ENCODE data around the gene DKK3.

DNA sequence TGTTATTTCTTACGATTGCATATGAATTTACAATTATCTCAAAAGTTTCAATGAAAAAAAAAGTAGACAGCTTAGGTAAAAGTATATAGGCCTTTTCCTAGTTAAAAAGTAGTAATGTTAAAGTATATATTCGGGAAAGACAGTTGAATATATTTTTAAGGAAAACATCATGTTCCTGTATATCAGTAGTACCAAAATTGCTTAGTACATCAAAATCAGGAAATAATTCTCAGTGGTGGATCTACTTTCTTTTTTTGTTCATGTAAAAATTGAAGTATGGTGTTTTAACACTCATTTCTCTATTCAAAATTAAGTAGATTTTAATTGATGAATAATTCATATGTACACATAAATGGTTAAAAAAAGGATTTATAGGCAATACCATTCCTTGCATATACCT, 92.8 kb downstream of the DKK3 start:
- TF ChIP-seq, protein P1, sequence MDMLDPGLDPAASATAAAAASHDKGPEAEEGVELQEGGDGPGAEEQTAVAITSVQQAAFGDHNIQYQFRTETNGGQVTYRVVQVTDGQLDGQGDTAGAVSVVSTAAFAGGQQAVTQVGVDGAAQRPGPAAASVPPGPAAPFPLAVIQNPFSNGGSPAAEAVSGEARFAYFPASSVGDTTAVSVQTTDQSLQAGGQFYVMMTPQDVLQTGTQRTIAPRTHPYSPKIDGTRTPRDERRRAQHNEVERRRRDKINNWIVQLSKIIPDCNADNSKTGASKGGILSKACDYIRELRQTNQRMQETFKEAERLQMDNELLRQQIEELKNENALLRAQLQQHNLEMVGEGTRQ (IDR thresholded peaks at IDR 0.05) = no peak
- no peak for TF ChIP-seq KDM5A (IDR thresholded peaks at IDR 0.05)
- no peak for TF ChIP-seq ESRRA (IDR thresholded peaks at IDR 0.05; ENCODE audit: borderline replicate concordance, low read length)
- TF ChIP-seq, protein P2, sequence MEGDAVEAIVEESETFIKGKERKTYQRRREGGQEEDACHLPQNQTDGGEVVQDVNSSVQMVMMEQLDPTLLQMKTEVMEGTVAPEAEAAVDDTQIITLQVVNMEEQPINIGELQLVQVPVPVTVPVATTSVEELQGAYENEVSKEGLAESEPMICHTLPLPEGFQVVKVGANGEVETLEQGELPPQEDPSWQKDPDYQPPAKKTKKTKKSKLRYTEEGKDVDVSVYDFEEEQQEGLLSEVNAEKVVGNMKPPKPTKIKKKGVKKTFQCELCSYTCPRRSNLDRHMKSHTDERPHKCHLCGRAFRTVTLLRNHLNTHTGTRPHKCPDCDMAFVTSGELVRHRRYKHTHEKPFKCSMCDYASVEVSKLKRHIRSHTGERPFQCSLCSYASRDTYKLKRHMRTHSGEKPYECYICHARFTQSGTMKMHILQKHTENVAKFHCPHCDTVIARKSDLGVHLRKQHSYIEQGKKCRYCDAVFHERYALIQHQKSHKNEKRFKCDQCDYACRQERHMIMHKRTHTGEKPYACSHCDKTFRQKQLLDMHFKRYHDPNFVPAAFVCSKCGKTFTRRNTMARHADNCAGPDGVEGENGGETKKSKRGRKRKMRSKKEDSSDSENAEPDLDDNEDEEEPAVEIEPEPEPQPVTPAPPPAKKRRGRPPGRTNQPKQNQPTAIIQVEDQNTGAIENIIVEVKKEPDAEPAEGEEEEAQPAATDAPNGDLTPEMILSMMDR (IDR thresholded peaks at IDR 0.05) = no peak
- no peak for TF ChIP-seq POLR2A (IDR thresholded peaks at IDR 0.05; ENCODE audit: low read length)
- TF ChIP-seq CBX2 (IDR thresholded peaks at IDR 0.05; ENCODE audit: borderline replicate concordance, low read depth) = no peak
- TF ChIP-seq EP300 (IDR thresholded peaks at IDR 0.05) = no peak
- TF ChIP-seq ZSCAN20 (CRISPR knock-in tag; IDR thresholded peaks at IDR 0.05) = no peak
- TF ChIP-seq HOXA7 (CRISPR knock-in tag; IDR thresholded peaks at IDR 0.05) = no peak
- TF ChIP-seq, protein P3, sequence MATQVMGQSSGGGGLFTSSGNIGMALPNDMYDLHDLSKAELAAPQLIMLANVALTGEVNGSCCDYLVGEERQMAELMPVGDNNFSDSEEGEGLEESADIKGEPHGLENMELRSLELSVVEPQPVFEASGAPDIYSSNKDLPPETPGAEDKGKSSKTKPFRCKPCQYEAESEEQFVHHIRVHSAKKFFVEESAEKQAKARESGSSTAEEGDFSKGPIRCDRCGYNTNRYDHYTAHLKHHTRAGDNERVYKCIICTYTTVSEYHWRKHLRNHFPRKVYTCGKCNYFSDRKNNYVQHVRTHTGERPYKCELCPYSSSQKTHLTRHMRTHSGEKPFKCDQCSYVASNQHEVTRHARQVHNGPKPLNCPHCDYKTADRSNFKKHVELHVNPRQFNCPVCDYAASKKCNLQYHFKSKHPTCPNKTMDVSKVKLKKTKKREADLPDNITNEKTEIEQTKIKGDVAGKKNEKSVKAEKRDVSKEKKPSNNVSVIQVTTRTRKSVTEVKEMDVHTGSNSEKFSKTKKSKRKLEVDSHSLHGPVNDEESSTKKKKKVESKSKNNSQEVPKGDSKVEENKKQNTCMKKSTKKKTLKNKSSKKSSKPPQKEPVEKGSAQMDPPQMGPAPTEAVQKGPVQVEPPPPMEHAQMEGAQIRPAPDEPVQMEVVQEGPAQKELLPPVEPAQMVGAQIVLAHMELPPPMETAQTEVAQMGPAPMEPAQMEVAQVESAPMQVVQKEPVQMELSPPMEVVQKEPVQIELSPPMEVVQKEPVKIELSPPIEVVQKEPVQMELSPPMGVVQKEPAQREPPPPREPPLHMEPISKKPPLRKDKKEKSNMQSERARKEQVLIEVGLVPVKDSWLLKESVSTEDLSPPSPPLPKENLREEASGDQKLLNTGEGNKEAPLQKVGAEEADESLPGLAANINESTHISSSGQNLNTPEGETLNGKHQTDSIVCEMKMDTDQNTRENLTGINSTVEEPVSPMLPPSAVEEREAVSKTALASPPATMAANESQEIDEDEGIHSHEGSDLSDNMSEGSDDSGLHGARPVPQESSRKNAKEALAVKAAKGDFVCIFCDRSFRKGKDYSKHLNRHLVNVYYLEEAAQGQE (IDR thresholded peaks at IDR 0.05) = no peak

Measured in A549 (cell line).